Measurements from ENCODE around the gene LRRC41.
"Not testable (repeated sequence)": the region's sequence is repeated elsewhere in the genome, so short reads cannot be mapped to it uniquely, and the experiment has no call there.

The LRRC41 gene, protein sequence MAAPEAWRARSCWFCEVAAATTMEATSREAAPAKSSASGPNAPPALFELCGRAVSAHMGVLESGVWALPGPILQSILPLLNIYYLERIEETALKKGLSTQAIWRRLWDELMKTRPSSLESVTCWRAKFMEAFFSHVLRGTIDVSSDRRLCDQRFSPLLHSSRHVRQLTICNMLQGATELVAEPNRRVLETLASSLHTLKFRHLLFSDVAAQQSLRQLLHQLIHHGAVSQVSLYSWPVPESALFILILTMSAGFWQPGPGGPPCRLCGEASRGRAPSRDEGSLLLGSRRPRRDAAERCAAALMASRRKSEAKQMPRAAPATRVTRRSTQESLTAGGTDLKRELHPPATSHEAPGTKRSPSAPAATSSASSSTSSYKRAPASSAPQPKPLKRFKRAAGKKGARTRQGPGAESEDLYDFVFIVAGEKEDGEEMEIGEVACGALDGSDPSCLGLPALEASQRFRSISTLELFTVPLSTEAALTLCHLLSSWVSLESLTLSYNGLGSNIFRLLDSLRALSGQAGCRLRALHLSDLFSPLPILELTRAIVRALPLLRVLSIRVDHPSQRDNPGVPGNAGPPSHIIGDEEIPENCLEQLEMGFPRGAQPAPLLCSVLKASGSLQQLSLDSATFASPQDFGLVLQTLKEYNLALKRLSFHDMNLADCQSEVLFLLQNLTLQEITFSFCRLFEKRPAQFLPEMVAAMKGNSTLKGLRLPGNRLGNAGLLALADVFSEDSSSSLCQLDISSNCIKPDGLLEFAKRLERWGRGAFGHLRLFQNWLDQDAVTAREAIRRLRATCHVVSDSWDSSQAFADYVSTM

DNA sequence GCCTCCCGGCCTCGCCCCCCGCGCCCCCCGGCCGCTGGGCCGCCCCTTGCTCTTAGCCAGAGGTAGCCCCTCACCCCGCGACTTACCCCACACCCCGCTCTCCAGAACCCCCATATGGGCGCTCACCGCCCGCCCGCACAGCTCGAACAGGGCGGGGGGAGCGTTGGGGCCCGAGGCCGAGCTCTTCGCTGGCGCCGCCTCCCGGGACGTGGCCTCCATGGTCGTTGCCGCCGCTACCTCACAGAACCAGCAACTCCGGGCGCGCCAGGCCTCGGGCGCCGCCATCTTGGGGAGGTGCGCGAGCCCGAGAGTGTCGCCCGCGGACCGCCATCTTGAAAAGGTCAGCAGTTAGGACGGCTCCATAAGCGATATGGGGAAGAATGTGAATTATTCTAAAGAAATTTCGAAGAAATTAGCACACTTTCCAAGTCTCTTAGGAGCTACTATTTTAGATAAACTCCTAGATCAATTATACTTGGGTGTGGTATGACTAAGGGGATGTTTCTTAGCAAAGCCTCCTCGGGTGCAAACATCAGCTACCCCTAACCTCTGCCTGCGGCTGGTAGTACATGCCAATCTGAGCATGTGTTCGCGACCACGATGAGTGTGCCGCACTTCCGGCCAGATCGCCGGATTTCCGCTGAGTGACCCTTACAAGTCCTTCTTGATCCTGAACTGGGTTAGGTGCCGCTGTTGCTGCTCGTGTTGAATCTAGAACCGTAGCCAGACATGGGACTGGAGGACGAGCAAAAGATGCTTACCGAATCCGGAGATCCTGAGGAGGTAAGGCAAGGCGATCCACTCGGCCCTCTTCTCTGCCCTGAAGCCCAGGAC lies at the start of gene LRRC41, which contains the start of gene UQCRH:
TSS of gene LRRC41 (minus strand) at position 579 of the 834 bp plus-strand sequence. CDS start at position 285, 294 bp downstream.
TSS of gene UQCRH (plus strand) at position 661 of the 834 bp plus-strand sequence. CDS start at position 730, 69 bp downstream.
- FAIRE-seq (peak; percentile 96), DNase-seq (ENCODE audit: insufficient read length, low spot score) (peak; percentile 80)

DNA sequence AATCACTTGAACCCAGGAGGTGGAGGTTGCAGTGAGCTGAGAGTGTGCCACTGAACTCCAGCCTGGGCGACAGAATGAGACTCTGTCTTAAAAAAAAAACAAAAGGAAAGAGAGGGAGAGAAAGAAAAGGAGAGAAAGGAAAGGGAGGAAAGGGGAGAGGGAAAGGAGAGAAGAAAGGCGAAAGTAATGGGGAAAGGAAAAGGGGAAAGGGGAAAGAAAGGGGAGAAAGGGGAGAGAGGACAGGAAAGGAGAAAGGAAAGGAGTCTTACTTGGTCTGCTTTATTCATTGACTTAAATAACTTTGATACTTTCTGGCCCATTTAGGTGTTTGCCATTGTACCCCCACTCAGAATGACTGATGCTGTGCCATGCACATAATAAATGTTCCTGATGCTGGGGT lies 48.9 kb upstream of the LRRC41 start:
- DNase-seq (ENCODE audit: insufficient read length, low spot score): no peak
- FAIRE-seq: no peak

DNA sequence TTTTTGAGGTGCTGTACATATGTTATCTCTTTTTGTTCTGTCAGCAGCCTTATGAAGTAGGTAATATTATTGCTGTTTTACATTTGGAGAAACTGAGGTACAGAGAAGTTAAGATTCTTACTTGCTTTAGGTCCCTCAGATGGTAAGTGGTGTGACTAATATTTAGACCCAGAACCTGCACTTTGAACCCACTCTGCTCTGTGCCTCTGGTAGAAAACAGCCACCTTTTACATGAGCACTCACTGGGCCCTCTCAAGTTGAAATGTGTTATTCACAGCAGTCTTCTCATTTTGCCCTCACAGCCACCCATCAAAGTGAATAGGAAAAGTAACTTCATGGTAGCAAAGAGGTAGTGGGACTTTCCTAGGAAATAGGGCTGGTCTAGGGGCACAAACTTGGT lies 41.9 kb upstream of the LRRC41 start:
- DNase-seq (ENCODE audit: insufficient read length, low spot score) (no peak), FAIRE-seq (no peak)

DNA sequence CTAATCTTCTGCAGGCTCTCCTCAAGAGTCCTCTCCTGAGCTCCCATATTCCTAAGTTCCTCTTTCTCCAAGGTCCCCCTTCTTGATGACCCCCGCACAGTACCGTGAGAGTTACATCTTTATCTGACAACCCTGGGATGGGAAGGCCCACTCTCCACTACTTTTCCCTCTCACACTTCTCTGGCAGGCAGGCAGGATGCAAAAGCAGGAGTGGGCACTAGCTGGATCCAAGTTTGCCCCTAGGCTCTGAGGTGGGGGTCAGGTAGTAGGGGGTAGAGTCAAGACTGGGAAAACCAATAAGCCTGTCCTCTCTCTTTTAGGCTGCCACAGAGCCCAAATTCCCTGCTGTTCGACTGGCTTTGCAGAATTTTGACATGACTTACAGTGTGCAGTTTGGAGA lies 41.1 kb upstream of the LRRC41 start:
- FAIRE-seq: no peak
- no peak for DNase-seq (ENCODE audit: insufficient read length, low spot score)

DNA sequence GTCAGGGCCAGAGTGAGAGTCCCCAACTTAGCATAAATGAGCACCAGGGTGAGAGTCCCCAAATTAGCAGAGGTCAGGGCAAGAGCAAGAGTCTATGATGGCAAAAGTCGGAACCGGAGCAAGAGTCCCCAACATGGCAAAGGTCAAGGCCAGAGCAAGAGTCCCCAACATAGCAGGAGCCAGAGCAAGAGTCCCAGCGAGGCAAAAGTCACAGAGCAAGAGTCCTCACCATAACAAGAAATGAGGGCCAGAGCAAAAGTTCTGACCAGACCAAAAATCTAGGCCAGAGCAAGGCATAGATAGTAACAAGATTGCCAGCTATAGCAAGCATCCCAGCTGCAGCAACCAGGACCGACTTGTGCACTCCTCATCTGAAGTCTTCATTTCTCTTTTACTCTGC lies 40.3 kb upstream of the LRRC41 start:
- no peak for FAIRE-seq
- DNase-seq (ENCODE audit: insufficient read length, low spot score): no peak

DNA sequence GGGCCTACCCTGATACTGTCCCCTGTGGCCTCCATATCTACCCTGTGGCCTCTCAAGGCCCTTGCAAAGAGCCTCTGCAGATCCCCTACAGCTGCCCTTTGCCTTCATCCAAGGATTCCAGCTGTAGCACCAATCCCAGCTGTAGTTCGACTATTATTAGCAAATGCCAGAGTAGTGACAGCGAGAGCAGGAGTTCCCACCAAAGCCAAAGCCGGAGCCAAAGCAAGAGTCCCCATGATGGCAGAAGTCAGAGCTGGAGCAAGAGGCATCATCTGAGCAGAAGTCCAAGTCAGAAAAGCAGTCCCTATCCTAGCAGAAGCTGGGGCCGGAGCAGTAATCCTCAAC lies 39.9 kb upstream of the LRRC41 start:
- DNase-seq (ENCODE audit: insufficient read length, low spot score) (no peak), FAIRE-seq (no peak)

DNA sequence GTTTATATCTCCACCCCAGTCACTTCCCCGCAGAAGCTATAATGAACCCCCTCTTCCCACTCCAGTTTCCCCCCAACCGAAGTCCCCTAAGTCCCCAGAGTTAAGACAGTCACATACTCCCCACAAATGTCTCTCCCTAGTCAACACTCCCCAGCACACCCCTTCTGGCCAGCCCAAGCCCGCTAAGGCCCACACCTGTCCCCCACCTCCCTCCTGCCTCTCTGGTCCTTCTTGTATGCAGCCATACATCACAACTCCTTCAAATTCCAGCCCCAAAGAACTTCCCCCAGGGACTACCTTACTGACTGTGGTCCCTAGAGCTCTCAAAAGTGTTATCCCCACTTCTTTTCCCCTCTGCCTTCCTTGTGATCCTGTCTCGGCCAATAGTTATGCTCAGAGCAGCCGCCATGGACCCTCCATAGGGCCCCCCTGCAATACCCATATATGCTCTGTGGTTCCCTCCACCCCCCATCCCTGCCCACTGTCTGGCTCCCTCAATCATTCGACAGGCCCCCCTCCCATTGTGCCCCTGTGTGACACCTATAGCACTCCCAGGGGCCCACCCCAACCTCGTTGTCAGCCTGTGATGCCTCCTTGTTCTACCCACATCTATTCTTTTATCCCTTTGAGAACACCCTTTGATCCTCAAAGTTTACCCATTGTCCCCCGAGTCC lies 39.4 kb upstream of the LRRC41 start:
- FAIRE-seq: no peak
- no peak for DNase-seq (ENCODE audit: insufficient read length, low spot score)

DNA sequence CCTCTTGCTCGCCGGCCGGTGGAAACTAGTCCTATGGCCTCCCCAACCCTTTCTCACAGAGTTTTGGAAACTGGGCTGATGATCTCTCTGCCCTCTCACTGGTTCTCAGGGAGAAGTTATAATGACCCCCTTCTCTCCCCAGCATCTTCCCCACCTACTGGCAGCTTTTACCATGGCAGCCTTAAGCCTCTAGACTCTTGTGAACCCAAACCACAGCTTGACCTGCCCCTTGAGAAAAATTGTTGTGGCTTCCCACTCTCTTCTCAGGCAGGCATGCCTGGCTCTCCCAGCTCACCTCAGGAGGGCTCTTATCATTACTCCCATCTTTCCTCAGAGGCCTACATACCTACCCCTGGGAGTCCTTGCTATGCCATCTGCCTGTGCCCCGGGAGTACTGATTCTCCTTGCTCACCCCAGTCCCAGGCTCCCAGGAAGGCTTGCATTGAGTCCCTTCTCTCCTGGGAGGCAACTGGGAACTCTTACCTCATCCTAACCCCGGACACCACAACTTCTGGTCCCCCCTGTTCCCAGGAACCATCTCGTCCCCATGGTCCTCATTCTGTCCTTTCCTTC lies 38.8 kb upstream of the LRRC41 start:
- DNase-seq (ENCODE audit: insufficient read length, low spot score): peak; percentile 40
- peak; percentile 70 for FAIRE-seq

DNA sequence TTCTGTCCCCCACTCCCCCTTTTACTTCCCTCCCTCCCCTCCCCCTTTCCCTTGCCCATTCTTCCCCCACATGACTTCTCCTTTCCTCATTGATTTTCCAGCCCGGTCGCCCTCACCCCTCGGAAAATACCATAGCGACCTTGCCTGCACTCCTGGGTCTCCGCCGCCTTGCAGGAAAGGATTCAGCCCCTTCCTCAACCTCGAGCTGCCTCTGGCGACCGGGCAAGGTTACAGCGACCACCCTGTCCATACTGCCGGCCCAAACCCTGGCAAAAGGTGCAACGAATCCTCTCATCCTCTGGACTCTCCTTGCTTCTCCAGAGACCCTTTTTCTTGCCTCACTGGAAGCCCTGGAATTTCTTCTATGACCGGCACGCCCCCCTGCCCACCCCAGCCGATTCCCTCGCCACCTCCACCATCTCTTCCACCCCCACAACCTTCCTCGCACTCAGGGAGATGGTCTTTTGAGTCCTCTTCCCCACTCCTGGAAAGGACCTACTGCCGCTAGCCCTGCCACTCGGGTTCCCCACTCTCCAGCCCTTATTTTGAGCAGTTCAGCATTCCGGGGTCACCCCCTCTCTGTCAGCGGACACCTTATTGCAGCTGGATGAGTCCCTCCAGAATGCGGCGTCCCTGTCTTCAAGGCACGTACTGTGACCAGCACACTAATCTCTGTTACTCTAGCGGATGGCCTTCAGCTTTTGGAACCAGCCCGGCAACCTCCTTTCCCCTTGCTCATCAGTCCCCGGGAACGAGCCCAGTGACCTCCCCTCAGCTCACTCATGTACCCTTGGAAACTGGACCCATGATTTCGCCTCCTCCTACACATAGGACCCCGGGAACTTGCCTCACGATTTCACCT lies 38.0 kb upstream of the LRRC41 start:
- FAIRE-seq (no peak), DNase-seq (ENCODE audit: insufficient read length, low spot score) (no peak)

DNA sequence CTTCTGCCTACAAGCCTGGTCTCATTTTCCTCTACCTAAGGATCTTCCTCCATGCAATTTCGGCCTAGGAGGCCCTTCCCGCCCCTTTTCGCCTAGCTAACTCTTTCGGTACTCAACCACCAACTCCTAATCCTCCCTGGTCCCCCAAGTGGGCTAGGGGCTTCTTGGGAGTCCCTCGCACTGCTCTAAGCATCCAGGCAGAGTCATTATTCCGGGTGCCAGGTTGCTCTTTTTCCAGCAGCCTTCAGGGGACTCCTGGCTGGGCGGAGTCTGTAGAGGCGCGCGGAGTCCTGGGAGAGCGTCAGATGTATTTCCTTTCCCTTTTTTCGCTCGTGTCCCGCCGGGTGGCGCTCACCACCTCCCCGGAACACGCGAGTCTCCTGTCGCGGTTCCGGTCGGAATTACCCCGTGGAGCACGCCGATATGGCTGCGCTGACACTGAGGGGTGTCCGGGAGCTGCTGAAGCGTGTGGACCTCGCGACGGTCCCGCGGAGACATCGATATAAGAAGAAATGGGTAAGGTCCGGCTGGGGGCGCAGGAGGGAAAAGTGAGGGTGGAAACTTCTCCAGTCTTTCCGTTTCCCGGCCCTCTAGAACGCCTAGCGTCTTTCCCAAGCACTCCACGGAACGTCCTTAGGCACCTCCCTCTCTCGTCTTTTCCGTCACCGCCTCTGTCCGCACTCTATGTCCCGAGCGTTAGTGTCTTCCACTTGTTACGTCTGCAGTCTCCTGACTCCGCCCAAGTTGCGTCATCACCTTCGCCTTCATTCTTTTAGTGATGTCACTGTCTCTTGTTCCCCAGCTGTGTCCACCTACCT lies 37.2 kb upstream of the LRRC41 start, which contains the start of gene NSUN4:
TSS of gene NSUN4 (plus strand) at position 404 of the 818 bp plus-strand sequence. CDS start at position 424, 20 bp downstream.
- DNase-seq (ENCODE audit: insufficient read length, low spot score): peak; percentile 51
- peak; percentile 99 for FAIRE-seq

DNA sequence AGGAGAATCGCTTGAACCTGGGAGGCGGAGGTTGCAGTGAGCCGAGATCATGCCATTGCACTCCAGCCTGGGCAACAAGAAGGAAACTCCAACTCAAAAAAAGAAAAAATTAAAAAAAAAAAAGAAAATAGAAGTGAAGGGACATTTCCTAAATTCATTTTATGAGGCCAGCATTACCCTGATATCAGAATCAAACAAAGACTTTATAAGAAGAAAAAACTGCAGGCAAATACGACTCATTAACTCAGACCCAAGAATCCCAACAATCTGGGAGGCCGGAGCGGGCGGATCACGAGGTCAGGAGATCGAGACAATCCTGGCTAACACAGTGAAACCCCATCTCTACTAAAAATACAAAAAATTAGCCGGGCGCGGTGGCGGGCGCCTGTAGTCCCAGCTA lies 34.0 kb upstream of the LRRC41 start:
- not testable (repeated sequence) for FAIRE-seq; DNase-seq (ENCODE audit: insufficient read length, low spot score)

DNA sequence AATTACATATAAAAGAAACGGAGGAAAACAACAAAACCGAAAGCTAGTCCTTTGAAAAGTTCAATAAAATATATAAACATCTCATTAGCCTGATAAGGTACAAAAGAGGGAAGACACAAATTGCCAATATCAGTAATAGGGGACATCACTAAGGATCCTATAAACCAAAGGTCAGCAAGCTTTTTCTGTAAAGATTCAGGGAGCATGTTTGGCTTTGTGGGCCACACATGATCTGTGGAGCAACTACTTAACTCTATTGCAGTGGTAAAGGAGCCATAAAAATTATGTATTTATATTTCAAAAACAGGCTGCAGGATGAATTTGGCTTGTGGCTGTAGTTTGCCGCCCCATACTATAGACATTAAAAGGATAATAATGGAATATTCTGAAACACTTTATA lies 31.7 kb upstream of the LRRC41 start:
- no peak for FAIRE-seq

DNA sequence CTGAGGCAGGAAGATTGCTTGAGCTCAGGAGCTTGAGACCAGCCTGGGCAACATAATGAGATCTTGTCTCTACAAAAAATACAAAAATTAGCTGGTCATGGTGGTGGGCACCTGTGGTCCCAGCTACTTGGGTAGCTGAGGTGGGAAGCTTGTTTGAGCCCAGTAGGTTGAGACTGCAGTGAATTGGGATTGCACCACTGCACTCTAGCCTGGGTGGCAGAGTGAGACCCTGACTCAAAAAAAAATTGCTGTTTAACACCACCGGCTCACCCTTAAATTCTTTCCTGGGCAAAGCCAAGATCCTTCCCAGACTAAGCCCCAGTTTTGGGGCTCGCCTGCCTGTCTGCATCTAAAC lies 30.6 kb upstream of the LRRC41 start:
- no peak for FAIRE-seq

More for the DNA sequence above, 31.7 kb upstream of the LRRC41 start:
- no peak for DNase-seq (ENCODE audit: insufficient read length, low spot score)

DNA sequence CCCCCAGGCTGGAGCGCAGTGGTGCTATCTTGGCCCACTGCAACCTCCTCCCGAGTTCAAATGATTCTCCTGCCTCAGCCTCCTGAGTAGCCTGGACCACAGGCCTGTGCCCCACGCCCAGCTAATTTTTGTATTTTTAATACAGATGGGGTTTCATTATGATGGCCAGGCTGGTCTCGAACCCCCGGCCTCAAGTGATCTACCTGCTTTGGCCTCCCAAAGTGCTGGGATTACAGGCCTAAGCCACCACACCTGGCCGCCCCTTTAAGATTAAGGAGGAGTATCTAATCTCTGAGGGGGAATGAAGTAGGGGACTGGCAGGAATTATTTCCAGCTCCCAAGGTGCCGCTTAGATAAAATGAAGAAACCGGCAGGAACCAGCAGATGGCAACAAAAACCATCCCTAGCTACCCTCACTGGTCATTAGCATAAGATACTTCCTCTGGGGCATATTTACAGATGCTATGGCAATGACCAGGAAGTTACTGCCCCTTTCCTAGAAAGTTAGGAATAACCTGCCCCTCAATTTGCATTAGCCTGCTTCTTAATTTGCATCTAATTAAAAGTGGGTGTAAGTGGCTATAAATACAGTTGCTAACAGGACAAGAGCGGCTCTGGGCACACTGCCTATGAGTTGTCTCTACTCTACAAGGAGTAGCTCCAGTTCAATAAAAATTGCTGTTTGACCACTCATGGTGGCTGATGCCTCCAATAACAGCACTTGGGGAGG lies 30.0 kb upstream of the LRRC41 start:
- FAIRE-seq (peak; percentile 97), DNase-seq (ENCODE audit: insufficient read length, low spot score) (no peak)

More for the DNA sequence above, 30.6 kb upstream of the LRRC41 start:
- DNase-seq (ENCODE audit: insufficient read length, low spot score): no peak

DNA sequence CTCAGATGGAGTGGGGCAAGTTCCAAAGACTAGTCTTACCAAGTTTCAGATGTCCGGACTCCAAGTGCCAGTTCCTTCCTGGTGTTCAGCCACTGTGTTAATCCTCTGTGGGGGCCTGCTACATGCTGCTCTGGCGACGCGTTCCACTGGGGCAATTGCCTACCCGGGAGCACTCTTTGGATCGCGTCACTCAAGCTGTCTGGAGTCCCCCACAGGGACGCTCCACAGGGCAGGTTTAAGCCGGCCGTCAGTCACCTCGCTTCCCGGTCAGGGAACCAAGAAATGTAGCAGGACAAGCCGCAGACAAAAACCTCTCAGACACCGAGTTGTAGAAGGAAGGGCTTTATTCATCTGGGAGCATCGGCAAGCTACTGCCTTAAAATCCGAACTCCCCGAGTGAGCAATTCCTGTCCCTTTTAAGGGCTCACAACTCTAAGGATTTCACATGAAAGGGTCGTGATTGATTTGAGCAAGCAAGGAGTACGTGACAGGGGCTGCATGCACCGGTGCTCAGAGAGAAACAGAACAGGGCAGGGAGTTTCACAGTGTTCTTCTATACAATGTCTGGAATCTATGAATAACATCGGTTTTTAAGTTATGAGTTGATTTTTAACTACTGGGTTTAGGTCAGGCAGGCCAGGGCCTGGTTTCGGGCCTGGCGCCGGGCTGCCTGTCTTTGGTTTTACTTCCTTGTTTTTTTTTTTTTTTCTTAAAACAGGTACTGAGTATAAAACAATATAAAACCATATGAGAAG lies 28.5 kb upstream of the LRRC41 start:
- FAIRE-seq: peak; percentile 90

DNA sequence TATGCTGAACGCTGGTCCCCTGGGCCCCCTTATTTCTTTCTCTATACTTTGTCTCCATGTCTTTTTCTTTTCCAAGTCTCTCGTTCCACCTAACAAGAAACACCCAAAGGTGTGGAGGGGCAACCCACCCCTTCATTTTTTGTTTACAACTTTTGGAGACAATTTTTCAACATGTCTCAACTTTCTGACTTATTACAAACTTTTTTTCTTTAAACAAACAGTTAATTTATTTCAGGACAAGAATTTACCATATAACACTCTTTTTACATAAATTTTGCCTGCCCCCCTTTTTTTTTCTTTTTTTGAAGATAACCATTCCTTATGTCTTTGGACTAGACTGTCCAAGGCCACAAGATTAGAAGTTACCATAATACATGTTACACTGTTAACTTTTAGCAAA lies 27.0 kb upstream of the LRRC41 start:
- DNase-seq (ENCODE audit: insufficient read length, low spot score): not testable (repeated sequence)
- peak; percentile 40 for FAIRE-seq

More for the DNA sequence above, 28.5 kb upstream of the LRRC41 start:
- DNase-seq (ENCODE audit: insufficient read length, low spot score): not testable (repeated sequence)

DNA sequence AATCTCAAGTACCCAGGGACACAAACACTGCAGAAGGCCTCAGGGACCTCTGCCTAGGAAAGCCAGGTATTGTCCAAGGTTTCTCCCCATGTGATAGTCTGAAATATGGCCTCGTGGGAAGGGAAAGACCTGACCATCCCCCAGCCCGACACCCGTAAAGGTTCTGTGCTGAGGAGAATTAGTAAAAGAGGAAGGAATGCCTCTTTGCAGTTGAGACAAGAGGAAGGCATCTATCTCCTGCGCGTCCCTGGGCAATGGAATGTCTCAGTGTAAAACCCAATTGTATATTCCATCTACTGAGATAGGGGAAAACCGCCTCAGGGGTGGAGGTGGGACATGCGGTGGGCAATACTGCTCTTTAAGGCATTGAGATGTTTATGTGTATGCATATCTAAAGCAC lies 26.4 kb upstream of the LRRC41 start:
- not testable (repeated sequence) for FAIRE-seq

More for the DNA sequence above, 26.4 kb upstream of the LRRC41 start:
- DNase-seq (ENCODE audit: insufficient read length, low spot score): not testable (repeated sequence)

All from GM19239 (cell line).